ENCODE results near the gene DEF6. TPM values are rescaled to one million over a fixed set of nuclear protein-coding genes. Genes with fewer than 3 reads are reported as not detected.

The DEF6 gene
- polyA plus RNA-seq, 1 experiment: 2.5 TPM

DNA sequence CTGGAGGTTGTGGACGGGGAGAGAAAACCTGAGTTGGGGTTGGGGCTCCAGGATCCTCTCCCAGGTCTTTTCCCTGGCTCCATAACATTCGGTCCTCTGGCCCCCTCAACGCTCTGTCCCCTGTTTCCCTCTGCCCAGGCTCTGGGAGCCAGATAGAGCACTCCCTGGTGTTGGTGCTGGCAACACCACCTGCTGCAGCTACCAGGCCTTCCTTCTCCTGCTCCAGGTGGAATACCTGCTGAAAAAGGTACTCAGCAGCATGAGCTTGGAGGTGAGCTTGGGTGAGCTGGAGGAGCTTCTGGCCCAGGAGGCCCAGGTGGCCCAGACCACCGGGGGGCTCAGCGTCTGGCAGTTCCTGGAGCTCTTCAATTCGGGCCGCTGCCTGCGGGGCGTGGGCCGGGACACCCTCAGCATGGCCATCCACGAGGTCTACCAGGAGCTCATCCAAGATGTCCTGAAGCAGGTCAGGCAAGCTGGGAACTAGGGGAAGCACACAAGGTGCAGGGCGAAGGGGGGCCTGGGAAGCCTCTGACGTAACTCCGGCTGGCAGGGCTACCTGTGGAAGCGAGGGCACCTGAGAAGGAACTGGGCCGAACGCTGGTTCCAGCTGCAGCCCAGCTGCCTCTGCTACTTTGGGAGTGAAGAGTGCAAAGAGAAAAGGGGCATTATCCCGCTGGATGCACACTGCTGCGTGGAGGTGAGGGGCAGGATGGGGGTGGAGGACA, 14.6 kb downstream of the DEF6 start:
- H3K4me3 ChIP-seq (ENCODE audit: low read depth, low read length): no peak overlapping the region
- no peaks in the 10 kb centered on the region; the same call in 1 of the 2 replicates for H3K9me3 ChIP-seq (ENCODE audit: control insufficient read depth, insufficient read depth, low read length)
- CTCF ChIA-PET: no interaction called here
- DNase-seq (ENCODE audit: low read depth, low spot score): no peak
- TF ChIP-seq CTCF (IDR thresholded peaks at IDR 0.05; ENCODE audit: low read depth, low read length): no peak
- no peak overlapping the region for H3K27ac ChIP-seq (ENCODE audit: low read depth, low read length)
- POLR2A ChIA-PET: no interaction called here
- H3K27me3 ChIP-seq (ENCODE audit: control insufficient read depth, insufficient read depth, low read length): peaks cover 9% of the 10 kb centered on the region

- no peak for DNase-seq (ENCODE audit: low read depth, low spot score)
- Histone ChIP-seq H3K27ac (ENCODE audit: low read depth, low read length) (no peak overlapping the region), H3K4me3 (ENCODE audit: low read depth, low read length) (no peak overlapping the region), H3K27me3 (ENCODE audit: control insufficient read depth, insufficient read depth, low read length) (peaks cover 9% of the 10 kb centered on the region), H3K9me3 (ENCODE audit: control insufficient read depth, insufficient read depth, low read length) (no peaks in the 10 kb centered on the region; the same call in 1 of the 2 replicates)
- ChIA-PET POLR2A (no interaction called here), CTCF (no interaction called here)
- TF ChIP-seq CTCF (IDR thresholded peaks at IDR 0.05; ENCODE audit: low read depth, low read length): no peak
These were observed 15.2 kb downstream of the DEF6 start for GRCh38 chr6:35312807-35313206.

DNA sequence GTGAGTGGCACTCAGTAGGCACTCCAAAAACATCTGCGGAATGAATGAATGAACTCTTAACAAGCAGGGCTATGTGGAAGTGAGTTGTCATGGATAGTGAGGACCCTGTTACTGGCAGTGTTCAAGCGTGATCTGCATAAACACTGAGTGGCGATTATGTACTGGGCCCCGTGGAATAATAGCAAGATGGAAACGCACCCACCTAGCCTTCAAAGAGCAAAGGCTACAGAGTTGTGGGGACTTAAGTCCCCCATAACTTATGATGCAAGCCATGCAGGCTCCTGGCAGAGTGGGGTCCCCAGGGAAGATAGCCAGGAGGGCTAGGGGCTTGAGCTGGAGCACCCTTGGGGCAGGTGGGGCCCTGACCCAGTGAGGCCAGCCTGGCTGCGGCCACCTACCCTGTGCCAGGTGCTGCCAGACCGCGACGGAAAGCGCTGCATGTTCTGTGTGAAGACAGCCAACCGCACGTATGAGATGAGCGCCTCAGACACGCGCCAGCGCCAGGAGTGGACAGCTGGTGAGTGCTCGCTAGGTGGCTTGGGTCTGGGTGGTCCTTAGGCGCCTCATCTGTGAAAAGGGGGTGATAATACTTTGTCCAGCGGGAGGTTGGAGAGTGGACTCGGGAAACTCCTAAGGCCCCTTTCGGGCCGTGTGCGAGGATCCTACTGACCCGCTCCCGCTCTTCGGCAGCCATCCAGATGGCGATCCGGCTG, 20.0 kb downstream of the DEF6 start:
- H3K9me3 ChIP-seq (ENCODE audit: control insufficient read depth, insufficient read depth, low read length): no peaks in the 10 kb centered on the region
- DNase-seq (ENCODE audit: low read depth, low spot score): no peak
- POLR2A ChIA-PET: interaction anchor here (0.5 to 1.2 kb wide), 6 partner anchors 29 to 557 kb away, joined by 3 to 7 read pairs (median 4); partner anchors contain the start of gene ZNF76
- TF ChIP-seq CTCF (IDR thresholded peaks at IDR 0.05; ENCODE audit: low read depth, low read length): peak; percentile 17; the same call in 1 of the 2 replicates
- CTCF ChIA-PET: interaction anchor here (0.8 to 3.5 kb wide), 6 partner anchors 10 to 132 kb away, joined by 3 to 18 read pairs (median 4); no protein-coding TSS in a partner anchor
- no peak overlapping the region for H3K27ac ChIP-seq (ENCODE audit: low read depth, low read length)
- peak overlapping the region; percentile 64 for H3K4me3 ChIP-seq (ENCODE audit: low read depth, low read length)
- H3K27me3 ChIP-seq (ENCODE audit: control insufficient read depth, insufficient read depth, low read length): no peaks in the 10 kb centered on the region

DNA sequence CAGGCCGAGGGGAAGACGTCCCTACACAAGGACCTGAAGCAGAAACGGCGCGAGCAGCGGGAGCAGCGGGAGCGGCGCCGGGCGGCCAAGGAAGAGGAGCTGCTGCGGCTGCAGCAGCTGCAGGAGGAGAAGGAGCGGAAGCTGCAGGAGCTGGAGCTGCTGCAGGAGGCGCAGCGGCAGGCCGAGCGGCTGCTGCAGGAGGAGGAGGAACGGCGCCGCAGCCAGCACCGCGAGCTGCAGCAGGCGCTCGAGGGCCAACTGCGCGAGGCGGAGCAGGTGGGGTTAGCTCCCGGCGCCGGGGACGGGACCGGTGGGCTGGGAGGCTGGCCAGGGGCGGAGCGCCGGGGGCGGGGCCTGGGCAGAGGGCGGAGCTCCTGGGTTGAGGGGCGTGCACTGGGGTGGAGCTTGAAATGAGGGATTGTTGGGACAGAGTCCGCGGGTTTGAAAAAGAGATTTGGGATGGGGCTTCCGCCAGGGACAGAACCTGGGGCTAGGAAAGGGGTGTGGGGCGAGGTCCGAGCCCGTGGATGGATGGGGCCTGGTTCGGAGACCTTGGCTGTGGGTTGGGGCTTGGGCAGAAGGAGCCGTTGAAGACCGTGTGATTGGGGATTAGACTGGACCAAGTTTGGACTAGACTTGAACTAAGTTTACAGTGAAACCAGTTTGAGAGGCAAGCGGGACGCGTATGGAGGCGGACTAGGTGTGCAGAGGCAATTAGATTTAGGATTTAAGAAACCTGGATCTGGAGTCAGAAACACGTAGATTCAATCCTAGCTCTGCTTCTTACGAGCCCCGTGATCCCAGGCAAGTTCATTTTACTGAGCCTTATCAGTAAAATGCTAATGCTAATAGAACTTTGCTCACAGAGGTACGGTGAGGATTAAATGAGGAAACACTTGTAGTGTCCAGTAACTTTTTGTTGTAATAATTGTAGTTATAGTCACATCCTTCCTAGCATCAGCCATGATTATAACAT, 20.9 kb downstream of the DEF6 start:
- peak; percentile 27 for DNase-seq (ENCODE audit: low read depth, low spot score)
- H3K27ac ChIP-seq (ENCODE audit: low read depth, low read length): peak overlapping the region; percentile 31
- CTCF ChIA-PET: interaction anchor here (0.6 to 3.5 kb wide), 8 partner anchors 9 to 152 kb away, joined by 3 to 18 read pairs (median 4); no protein-coding TSS in a partner anchor
- H3K9me3 ChIP-seq (ENCODE audit: control insufficient read depth, insufficient read depth, low read length): no peaks in the 10 kb centered on the region
- H3K4me3 ChIP-seq (ENCODE audit: low read depth, low read length): peak overlapping the region; percentile 64
- TF ChIP-seq CTCF (IDR thresholded peaks at IDR 0.05; ENCODE audit: low read depth, low read length): no peak
- POLR2A ChIA-PET: interaction anchor here (0.5 to 1.2 kb wide), 7 partner anchors 30 to 558 kb away, joined by 3 to 7 read pairs (median 4); partner anchors contain the start of gene ZNF76
- no peaks in the 10 kb centered on the region for H3K27me3 ChIP-seq (ENCODE audit: control insufficient read depth, insufficient read depth, low read length)

Measured in AG04450 (cell line).